AG04449 (cell line): ENCODE data around the gene SLC8A2.

Source experiments
- CTCF ChIA-PET: fragments of 350-600 bp; formaldehyde crosslinking; extraction: SDS; loops from one replicate; lab custom pipeline; 2021; ENCODE audit warnings: antibody characterized with exemption; lab: Yijun Ruan, JAX
- POLR2A ChIA-PET: fragments of 400-600, 350-600 bp; formaldehyde crosslinking; extraction: SDS; loops from one replicate; lab custom pipeline; 2020; ENCODE audit warnings: antibody characterized with exemption, inconsistent platforms; lab: Yijun Ruan, JAX
- DNase-seq: peaks from one replicate; pipeline ENCODE4 v3.0.0-alpha.2; 2010; ENCODE audit warnings: low read depth, low spot score
- H3K4me3 ChIP-seq: 2 replicates; pipeline ENCODE4 v1.5.1; 2011; ENCODE audit warnings: low read depth, mild to moderate bottlenecking, control low read depth, low read length
- TF ChIP-seq, protein P1 (sequence below): IDR thresholded peaks from one replicate; pipeline ENCODE4 v1.5.1; 2011; ENCODE audit warnings: mild to moderate bottlenecking, moderate library complexity, low read length, control low read depth, inconsistent platforms; ENCODE audit not compliant: insufficient read depth; ENCODE audit errors: missing control alignments

Gene SLC8A2

DNA sequence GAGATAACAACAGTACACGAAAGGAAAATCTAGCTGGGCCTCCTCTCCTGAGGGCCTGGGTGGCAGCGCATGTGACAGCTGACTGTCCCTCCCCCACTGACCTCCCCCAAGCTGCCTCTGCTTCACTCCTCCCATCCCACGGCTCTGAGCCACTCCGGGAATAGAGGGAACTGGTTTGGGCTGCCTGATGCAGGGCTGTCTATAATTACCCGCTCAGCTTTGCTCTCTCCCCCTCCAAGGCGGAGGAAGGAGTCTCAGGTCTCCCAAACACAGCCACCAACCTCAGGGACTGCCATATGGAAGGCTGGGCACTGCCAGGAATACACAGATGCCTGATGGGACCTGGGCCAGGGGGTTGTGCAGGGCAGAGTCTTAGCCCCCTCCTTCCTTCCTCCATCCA is 35.3 kb upstream of the SLC8A2 start:
- CTCF ChIA-PET, result interaction anchor here (1.2 kb wide), 1 partner anchor 192 kb away, joined by 3 read pairs; no protein-coding TSS in a partner anchor
- POLR2A ChIA-PET, result interaction anchor here (0.6 kb wide), 1 partner anchor 100 kb away, joined by 3 read pairs; no protein-coding TSS in a partner anchor
- TF ChIP-seq, protein P1, sequence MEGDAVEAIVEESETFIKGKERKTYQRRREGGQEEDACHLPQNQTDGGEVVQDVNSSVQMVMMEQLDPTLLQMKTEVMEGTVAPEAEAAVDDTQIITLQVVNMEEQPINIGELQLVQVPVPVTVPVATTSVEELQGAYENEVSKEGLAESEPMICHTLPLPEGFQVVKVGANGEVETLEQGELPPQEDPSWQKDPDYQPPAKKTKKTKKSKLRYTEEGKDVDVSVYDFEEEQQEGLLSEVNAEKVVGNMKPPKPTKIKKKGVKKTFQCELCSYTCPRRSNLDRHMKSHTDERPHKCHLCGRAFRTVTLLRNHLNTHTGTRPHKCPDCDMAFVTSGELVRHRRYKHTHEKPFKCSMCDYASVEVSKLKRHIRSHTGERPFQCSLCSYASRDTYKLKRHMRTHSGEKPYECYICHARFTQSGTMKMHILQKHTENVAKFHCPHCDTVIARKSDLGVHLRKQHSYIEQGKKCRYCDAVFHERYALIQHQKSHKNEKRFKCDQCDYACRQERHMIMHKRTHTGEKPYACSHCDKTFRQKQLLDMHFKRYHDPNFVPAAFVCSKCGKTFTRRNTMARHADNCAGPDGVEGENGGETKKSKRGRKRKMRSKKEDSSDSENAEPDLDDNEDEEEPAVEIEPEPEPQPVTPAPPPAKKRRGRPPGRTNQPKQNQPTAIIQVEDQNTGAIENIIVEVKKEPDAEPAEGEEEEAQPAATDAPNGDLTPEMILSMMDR, result no peak
- no peak for DNase-seq
- H3K4me3 ChIP-seq, result no peak overlapping the region

DNA sequence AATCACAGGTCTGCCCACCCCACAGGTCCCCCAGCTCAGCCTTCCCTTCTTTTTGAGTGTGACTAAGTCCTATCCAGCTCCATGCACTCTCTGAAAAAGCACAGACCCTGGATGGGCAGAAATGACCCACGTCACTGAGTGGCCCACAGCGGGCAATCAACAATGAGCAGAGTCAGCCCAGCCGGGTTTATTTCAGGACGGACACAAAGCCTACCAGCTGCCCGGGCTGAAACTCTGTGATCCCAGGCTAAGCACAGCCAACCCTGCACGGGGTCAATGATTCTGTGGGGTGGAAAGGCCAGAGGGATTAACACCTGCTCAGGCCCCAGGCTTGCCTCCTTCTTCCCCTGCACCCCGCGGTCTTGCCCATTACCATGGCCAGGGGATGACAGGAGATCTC is 34.8 kb upstream of the SLC8A2 start:
- DNase-seq, result no peak
- TF ChIP-seq, protein P1, result no peak
- CTCF ChIA-PET, result interaction anchor here (1.2 kb wide), 1 partner anchor 193 kb away, joined by 3 read pairs; no protein-coding TSS in a partner anchor
- H3K4me3 ChIP-seq, result no peak overlapping the region
- POLR2A ChIA-PET, result no interaction called here

DNA sequence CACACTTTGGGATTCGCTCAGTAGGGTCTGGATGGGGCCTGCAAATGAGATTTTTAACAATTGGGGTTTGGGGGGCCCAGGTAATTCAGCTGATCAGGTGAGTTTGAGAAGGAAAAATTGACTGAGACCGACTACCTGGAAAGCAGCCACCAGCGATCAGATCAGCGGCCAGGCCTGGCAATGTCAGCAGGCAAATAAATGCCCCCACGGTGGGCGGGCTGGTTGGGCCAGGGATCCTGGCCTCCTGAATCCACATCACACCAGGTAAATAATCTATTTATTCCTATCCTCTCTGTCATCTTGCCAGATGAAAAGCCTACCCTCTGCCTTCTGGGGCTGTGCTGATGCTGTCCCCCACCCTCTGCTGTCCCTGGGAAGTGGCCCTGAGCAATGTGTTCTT is 33.8 kb upstream of the SLC8A2 start:
- TF ChIP-seq, protein P1, result no peak
- ChIA-PET POLR2A (no interaction called here), CTCF (no interaction called here)
- no peak for DNase-seq
- no peak overlapping the region for H3K4me3 ChIP-seq

DNA sequence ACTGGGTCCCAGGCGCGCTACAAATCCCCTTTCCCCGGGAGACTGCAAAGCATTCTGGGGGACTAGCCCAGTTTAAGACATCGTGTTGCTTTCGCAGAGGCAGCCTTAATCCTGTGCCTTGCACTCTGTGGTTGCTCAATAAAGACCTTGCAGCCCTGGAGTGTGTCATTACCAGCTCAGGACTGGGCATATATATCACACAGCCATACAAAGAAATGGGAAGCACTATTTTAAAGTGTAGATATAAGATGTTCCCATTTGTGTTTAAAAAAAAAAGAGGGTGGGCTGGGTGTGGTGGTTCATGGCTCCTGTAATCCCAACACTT is 32.1 kb upstream of the SLC8A2 start:
- ChIA-PET CTCF (interaction anchor here (0.9 to 4.4 kb wide), 4 partner anchors 8 to 28 kb away, joined by 3 to 22 read pairs (median 10); partner anchors contain the start of genes KPTN and NAPA), POLR2A (interaction anchor here (0.7 kb wide), 1 partner anchor 9 kb away, joined by 3 read pairs; no protein-coding TSS in a partner anchor)
- no peak overlapping the region for H3K4me3 ChIP-seq
- DNase-seq, result no peak
- TF ChIP-seq, protein P1, result no peak

DNA sequence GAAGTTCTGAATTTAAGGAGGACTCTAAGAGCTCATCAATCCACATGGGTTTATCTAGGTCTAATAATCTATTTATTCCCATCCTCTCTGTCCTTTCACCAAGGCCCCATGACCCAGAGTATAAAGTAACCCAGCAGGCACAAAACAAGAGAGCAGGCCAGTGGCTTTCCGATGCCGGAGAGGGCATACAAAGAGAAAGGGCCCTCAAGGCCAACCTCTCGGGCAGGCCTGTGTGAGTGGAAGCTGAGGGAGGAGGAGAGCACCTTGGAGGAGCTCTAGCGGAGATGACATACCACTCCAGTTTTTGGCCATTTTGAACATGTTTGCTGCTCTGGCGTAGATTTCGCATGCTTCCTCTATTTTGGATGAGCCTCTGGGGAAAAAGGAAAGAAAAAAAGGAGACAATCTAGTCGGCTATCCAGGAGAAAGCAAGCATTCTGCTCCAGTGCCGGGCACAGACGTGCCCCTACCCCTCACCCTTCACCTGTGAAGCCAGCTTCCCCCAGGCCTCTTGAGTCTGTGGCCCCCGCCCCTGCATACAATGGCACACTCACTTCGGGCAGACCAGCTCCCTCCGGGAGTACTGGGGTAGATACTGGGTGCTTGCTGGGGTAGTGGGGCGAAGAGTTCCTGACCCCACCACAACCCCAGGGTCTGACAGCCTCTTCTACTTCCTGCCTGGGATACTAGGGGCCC is 31.6 kb upstream of the SLC8A2 start:
- ChIA-PET CTCF (interaction anchor here (1.0 to 4.4 kb wide), 5 partner anchors 9 to 19 kb away, joined by 3 to 22 read pairs (median 4); partner anchors contain the start of genes KPTN and NAPA), POLR2A (no interaction called here)
- no peak overlapping the region for H3K4me3 ChIP-seq
- TF ChIP-seq, protein P1, result no peak
- no peak for DNase-seq
